K562 (cell line): ENCODE data around the gene ZKSCAN3. TPM values are rescaled to one million over a fixed set of nuclear protein-coding genes. Genes with fewer than 3 reads are reported as not detected.

Source experiments
- BHLHE40 ChIP-seq: IDR thresholded peaks from 2 replicates; pipeline ENCODE4 v1.6.1; 2011; ENCODE audit warnings: low read length, improper control_type of control experiment
- CBX5 ChIP-seq: IDR thresholded peaks from 2 replicates; pipeline ENCODE4 v1.6.1; 2014; ENCODE audit warnings: low read depth, borderline replicate concordance
- CHAMP1 ChIP-seq: fragments of 450-650 bp; IDR thresholded peaks from 2 replicates; pipeline ENCODE4 v1.6.1; 2016; ENCODE audit warnings: mild to moderate bottlenecking
- HDAC1 ChIP-seq, 2 experiments: fragments of 450-650 bp; IDR thresholded peaks; 2 replicates each; pipeline ENCODE4 v1.6.1; 2016 to 2017; ENCODE audit warnings: inconsistent platforms in 1 of 2, mild to moderate bottlenecking in 1 of 2, moderate library complexity in 1 of 2
- MED1 ChIP-seq: sonication (generic); formaldehyde crosslinking; IDR thresholded peaks from 2 replicates; pipeline ENCODE4 v1.8.1; 2023; ENCODE audit warnings: missing genetic modification reagents, borderline replicate concordance
- MIER1 ChIP-seq: fragments of 450-650 bp; IDR thresholded peaks from 2 replicates; pipeline ENCODE4 v1.6.1; 2016; ENCODE audit warnings: antibody characterized with exemption, mild to moderate bottlenecking, low read depth
- NCOA2 ChIP-seq, 2 experiments: fragments of 450-650 bp; IDR thresholded peaks; 2 replicates each; pipeline ENCODE4 v1.6.1; 2018; ENCODE audit warnings: mild to moderate bottlenecking in 2 of 2, moderate library complexity in 1 of 2; ENCODE audit not compliant: partially characterized antibody in 2 of 2
- NFE2L1 ChIP-seq: fragments of 450-650 bp; IDR thresholded peaks from 2 replicates; pipeline ENCODE4 v1.6.1; 2016; ENCODE audit warnings: missing genetic modification characterization, low read depth, mild to moderate bottlenecking, missing compliant biosample characterization, moderate library complexity, borderline replicate concordance
- PHB ChIP-seq: fragments of 250-450 bp; sonication (Bioruptor Pico); IDR thresholded peaks from 2 replicates; pipeline ENCODE4 v1.5.0; 2021
- RCOR1 ChIP-seq, 2 experiments: IDR thresholded peaks; 2 replicates each; pipeline ENCODE4 v1.6.1; 2012; ENCODE audit warnings: low read depth in 2 of 2, low read length in 2 of 2, borderline replicate concordance in 1 of 2, improper control_type of control experiment in 1 of 2
- SIN3B ChIP-seq: fragments of 450-650 bp; IDR thresholded peaks from 2 replicates; pipeline ENCODE4 v1.6.1; 2017; ENCODE audit warnings: low read depth, mild to moderate bottlenecking, moderate library complexity
- SRSF3 ChIP-seq: fragments of 200-400 bp; formaldehyde crosslinking; IDR thresholded peaks from 2 replicates; pipeline ENCODE4 v1.6.1; 2016; ENCODE audit warnings: mild to moderate bottlenecking, low read length, moderate library complexity; ENCODE audit not compliant: insufficient read depth
- ZNF146 ChIP-seq: IDR thresholded peaks from one replicate; pipeline ENCODE4 v1.6.1; 2018; ENCODE audit warnings: missing compliant biosample characterization; ENCODE audit not compliant: unreplicated experiment
- ZNF217 ChIP-seq: sonication (generic); formaldehyde crosslinking; IDR thresholded peaks from 2 replicates; pipeline ENCODE4 v1.8.0; 2022; ENCODE audit warnings: mild to moderate bottlenecking, missing genetic modification reagents
- ZNF318 ChIP-seq, 2 experiments: fragments of 450-650 bp; IDR thresholded peaks; 2 replicates each; pipeline ENCODE4 v1.6.1; 2016; ENCODE audit warnings: mild to moderate bottlenecking in 2 of 2, borderline replicate concordance in 1 of 2, low read depth in 1 of 2, moderate library complexity in 1 of 2
- ZNF77 ChIP-seq: fragments of 250-450 bp; sonication (Bioruptor Pico); IDR thresholded peaks from 2 replicates; pipeline ENCODE4 v1.5.0; 2020
- polyA plus RNA-seq, 8 experiments: library from polyadenylated mRNA; depleted of rRNA in 4 of 8; stranded (reverse) in 5 of 8; unstranded in 3 of 8; fragments of >200 nt; fragmentation: Nextera tagmentation in 2 of 8; fragmentation: Illumina TruSeq in 1 of 8; extraction: Ambion mirVana in 2 of 8; extraction: Trizol in 1 of 8; gene quantifications; 2 replicates each; pipeline versions ENCODE4 v1.2.1 to v1.2.3, GENCODE V29; 2011 to 2014; ENCODE audit warnings: inconsistent platforms in 1 of 8, missing spikeins in 1 of 8
- total RNA-seq, 7 experiments: library from RNA; depleted of rRNA in 6 of 7; stranded (reverse); fragments of >200 nt in 6 of 7; fragmentation: Illumina TruSeq in 2 of 7; extraction: Trizol in 2 of 7; gene quantifications; 2 replicates each; pipeline versions ENCODE4 v1.2.1 to v1.2.3, GENCODE V29; 2011 to 2021; ENCODE audit warnings: low replicate concordance in 1 of 7
- TF ChIP-seq, protein P1 (sequence below): fragments of 450-650 bp; formaldehyde crosslinking; IDR thresholded peaks from 2 replicates; pipeline ENCODE4 v1.4.0; 2020; ENCODE audit warnings: mild to moderate bottlenecking, moderate library complexity

ZKSCAN3 gene
- total and polyA plus RNA-seq, 9 of the 15 experiments (the other 6 are each of a cell fraction or from before 2014, with no cell fraction given): 3.0 to 12.4 (median 10.2) TPM

DNA sequence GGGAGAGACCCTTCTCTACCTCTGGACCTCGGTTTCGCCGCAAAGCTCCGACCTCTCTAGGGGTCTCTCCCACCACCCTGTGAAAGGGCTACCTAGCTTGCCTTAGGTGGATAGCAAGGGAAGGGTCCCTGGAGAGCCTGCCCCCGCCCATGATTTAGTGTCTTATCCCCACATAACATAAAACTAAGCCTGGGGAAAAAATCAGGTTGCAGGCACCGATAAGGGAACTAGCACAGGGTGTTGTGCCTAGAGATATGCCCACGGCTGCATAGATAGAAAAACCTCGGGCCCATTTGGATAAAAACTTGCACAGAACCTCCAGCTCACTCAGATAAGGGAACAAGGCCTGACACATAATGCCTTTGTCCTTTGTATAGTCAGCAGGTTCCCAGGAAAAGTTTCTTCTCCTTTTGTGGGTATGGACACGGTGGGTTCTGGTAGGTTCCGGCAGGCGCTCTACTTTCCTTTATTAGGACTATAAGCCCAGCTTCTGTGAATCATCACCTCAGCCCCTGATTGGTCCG, 14.6 kb upstream of the ZKSCAN3 start (continued):
- no peak for TF ChIP-seq ZNF318 (IDR thresholded peaks at IDR 0.05; ENCODE audit: borderline replicate concordance in 1 of 2, low read depth in 1 of 2)
- TF ChIP-seq ZNF77: no peak
- TF ChIP-seq, protein P1, sequence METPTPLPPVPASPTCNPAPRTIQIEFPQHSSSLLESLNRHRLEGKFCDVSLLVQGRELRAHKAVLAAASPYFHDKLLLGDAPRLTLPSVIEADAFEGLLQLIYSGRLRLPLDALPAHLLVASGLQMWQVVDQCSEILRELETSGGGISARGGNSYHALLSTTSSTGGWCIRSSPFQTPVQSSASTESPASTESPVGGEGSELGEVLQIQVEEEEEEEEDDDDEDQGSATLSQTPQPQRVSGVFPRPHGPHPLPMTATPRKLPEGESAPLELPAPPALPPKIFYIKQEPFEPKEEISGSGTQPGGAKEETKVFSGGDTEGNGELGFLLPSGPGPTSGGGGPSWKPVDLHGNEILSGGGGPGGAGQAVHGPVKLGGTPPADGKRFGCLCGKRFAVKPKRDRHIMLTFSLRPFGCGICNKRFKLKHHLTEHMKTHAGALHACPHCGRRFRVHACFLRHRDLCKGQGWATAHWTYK (CRISPR knock-in tag): peak; percentile 51
- TF ChIP-seq SIN3B: no peak
- peak; percentile 30; the same call in 1 of the 2 replicates for TF ChIP-seq MIER1
- TF ChIP-seq ZNF146 (CRISPR knock-in tag): no peak
- no peak for TF ChIP-seq PHB (CRISPR knock-in tag)
- peak; percentile 94 for TF ChIP-seq CHAMP1
- TF ChIP-seq ZNF217 (CRISPR knock-in tag): no peak
- no peak for TF ChIP-seq SRSF3
- TF ChIP-seq BHLHE40: peak; percentile 67; the same call in 1 of the 2 replicates
- peak; percentile 83 to 86; a peak in 3 of 4 replicates for TF ChIP-seq HDAC1 (IDR thresholded peaks at IDR 0.05)
- TF ChIP-seq CBX5: no peak
- TF ChIP-seq NCOA2 (IDR thresholded peaks at IDR 0.05; ENCODE audit: partially characterized antibody in 2 of 2): peak; percentile 49 to 80
- no peak for TF ChIP-seq MED1 (CRISPR knock-in tag)
- no peak for TF ChIP-seq NFE2L1
- peak; percentile 90 to 99; a peak in 3 of 4 replicates for TF ChIP-seq RCOR1 (IDR thresholded peaks at IDR 0.05; ENCODE audit: borderline replicate concordance in 1 of 2, low read depth in 2 of 2, low read length in 2 of 2)
